ENCODE measurements around the gene HTT. TPM values are rescaled to one million over a fixed set of nuclear protein-coding genes. Genes with fewer than 3 reads are reported as not detected.
"Not testable (repeated sequence)": the region's sequence is repeated elsewhere in the genome, so short reads cannot be mapped to it uniquely, and the experiment has no call there.

HTT gene
- total RNA-seq, 1 donor from 2014 or later = 20.0 TPM

DNA sequence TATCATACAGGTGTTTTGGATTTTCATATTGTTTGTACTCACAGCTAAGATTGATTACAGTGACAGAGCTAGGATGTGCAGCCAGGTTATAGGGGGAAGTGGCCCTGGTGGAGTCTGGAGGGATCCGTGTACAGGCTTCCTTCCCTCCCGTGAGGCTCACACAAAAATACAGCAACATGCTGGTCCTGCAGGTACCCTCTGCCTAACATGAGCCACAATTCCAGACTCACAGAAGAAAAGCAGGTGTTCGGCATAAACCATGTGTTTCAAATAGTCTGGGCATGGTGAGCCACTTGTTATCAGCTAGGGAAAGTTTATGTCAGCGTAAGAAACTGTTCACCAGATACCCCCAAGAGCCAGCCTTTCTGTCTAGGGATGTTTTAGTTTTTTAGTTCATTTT, 82.9 kb downstream of the HTT start:
- DNase-seq = no peak
- peaks cover 18% of the 10 kb centered on the region for H3K9me3 ChIP-seq (replicated peaks)
- TF ChIP-seq, protein P1, sequence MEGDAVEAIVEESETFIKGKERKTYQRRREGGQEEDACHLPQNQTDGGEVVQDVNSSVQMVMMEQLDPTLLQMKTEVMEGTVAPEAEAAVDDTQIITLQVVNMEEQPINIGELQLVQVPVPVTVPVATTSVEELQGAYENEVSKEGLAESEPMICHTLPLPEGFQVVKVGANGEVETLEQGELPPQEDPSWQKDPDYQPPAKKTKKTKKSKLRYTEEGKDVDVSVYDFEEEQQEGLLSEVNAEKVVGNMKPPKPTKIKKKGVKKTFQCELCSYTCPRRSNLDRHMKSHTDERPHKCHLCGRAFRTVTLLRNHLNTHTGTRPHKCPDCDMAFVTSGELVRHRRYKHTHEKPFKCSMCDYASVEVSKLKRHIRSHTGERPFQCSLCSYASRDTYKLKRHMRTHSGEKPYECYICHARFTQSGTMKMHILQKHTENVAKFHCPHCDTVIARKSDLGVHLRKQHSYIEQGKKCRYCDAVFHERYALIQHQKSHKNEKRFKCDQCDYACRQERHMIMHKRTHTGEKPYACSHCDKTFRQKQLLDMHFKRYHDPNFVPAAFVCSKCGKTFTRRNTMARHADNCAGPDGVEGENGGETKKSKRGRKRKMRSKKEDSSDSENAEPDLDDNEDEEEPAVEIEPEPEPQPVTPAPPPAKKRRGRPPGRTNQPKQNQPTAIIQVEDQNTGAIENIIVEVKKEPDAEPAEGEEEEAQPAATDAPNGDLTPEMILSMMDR (IDR thresholded peaks at IDR 0.05; ENCODE audit: borderline replicate concordance) = no peak
- intact Hi-C loops (cut with micrococcal nuclease) = no loop called here
- H3K4me3 ChIP-seq = no peak overlapping the region
- H3K36me3 ChIP-seq = peaks cover 91% of the 10 kb centered on the region
- no peaks in the 10 kb centered on the region for H3K27me3 ChIP-seq (ENCODE audit: low read depth)
- no peak overlapping the region for H3K27ac ChIP-seq (replicated peaks)
- H3K4me1 ChIP-seq = no peaks in the 10 kb centered on the region

DNA sequence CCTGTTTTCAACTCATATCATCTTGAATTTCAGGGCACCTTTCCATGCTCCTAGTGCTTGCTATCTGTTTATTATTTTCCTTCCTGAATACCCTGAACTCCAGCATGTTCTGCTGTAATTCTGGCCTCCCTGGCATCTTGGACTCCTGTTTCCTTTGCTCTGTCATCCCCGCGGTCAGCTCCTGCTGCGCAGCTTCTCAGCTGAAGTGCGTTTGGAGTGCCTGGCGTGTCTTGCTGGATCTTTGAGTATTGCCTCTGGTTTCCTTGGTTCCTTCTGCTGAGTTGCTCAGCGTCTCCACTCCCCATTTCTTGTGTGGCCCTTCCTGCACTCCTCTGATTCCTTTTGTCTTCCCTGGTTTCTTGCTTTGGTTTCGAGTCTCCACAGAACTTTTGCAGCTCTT, 84.4 kb downstream of the HTT start:
- intact Hi-C loops (cut with micrococcal nuclease) = no loop called here
- Histone ChIP-seq H3K36me3 (peaks cover 88% of the 10 kb centered on the region), H3K27me3 (ENCODE audit: low read depth) (no peaks in the 10 kb centered on the region), H3K9me3 (replicated peaks) (peaks cover 25% of the 10 kb centered on the region), H3K4me3 (no peak overlapping the region), H3K27ac (replicated peaks) (no peak overlapping the region), H3K4me1 (no peaks in the 10 kb centered on the region)
- TF ChIP-seq, protein P1 (IDR thresholded peaks at IDR 0.05; ENCODE audit: borderline replicate concordance) = no peak
- DNase-seq = no peak

DNA sequence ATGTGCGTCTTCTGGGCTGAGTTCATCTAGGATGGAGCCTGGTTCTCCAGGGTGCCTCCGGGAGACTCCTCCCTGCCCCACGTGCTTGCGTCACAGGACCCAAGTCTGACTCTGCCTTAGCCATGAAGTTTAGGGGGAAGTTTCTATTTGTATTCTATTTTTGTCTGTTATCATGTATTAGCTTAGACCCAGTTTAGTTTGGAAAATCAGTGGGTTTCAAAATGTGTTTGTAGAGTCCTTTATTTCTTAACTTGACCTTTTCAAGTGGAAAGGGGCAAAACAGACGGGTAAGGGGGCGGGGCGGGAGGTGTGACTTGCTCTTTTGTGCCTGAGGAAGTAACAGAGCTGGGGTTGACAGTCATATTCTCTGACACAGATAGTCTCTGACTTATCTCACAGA, 86.0 kb downstream of the HTT start:
- H3K9me3 ChIP-seq (replicated peaks) = peaks cover 25% of the 10 kb centered on the region
- intact Hi-C loops (cut with micrococcal nuclease) = no loop called here
- peaks cover 72% of the 10 kb centered on the region for H3K36me3 ChIP-seq

DNA sequence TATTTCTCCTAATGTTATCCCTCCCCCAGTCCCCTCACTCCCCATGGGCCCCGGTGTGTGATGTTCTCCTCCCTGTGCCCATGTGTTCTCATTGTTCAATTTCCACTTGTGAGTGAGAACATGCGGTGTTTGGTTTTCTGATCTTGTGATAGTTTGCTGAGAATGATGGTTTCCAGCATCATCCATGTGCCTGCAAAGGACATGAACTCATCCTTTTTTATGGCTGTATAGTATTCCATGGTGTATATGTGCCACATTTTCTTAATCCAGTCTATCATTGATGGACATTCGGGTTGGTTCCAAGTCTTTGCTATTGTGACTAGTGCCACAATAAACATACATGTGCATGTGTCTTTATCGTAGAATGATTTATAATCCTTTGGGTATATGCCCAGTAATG, 86.6 kb downstream of the HTT start:
- peaks cover 25% of the 10 kb centered on the region for H3K9me3 ChIP-seq (replicated peaks)
- H3K4me3 ChIP-seq; DNase-seq; intact Hi-C loops (cut with micrococcal nuclease); H3K4me1 ChIP-seq; H3K27me3 ChIP-seq (ENCODE audit: low read depth); H3K27ac ChIP-seq (replicated peaks): not testable (repeated sequence)
- H3K36me3 ChIP-seq = peaks cover 70% of the 10 kb centered on the region

More for the DNA sequence above, 86.0 kb downstream of the HTT start:
- no peak overlapping the region for H3K4me3 ChIP-seq
- no peak overlapping the region for H3K27ac ChIP-seq (replicated peaks)
- H3K27me3 ChIP-seq (ENCODE audit: low read depth) = no peaks in the 10 kb centered on the region
- no peaks in the 10 kb centered on the region for H3K4me1 ChIP-seq
- TF ChIP-seq, protein P1 (IDR thresholded peaks at IDR 0.05; ENCODE audit: borderline replicate concordance) = no peak
- DNase-seq = no peak

DNA sequence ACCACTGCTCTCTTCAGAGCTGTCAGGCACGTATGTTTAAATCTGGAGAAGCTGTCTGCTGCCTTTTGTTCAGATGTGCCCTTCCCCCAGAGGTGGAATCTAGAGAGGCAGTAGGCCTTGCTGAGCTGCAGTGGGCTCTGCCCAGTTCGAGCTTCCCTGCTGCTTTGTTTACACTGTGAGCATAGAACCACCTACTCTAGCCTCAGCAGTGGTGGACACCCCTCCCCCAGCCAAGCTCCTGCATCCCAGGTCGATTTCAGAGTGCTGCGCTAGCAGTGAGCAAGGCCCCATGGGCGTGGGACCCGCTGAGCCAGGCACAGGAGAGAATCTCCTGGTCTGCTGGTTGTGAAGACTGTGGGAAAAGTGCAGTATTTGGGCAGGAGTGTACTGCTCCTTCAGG, 92.0 kb downstream of the HTT start:
- Histone ChIP-seq H3K9me3 (replicated peaks) (peaks cover 17% of the 10 kb centered on the region), H3K4me1 (peaks cover 14% of the 10 kb centered on the region), H3K36me3 (peaks cover 33% of the 10 kb centered on the region)
- DNase-seq; H3K27ac ChIP-seq (replicated peaks); intact Hi-C loops (cut with micrococcal nuclease); H3K4me3 ChIP-seq; H3K27me3 ChIP-seq (ENCODE audit: low read depth): not testable (repeated sequence)

DNA sequence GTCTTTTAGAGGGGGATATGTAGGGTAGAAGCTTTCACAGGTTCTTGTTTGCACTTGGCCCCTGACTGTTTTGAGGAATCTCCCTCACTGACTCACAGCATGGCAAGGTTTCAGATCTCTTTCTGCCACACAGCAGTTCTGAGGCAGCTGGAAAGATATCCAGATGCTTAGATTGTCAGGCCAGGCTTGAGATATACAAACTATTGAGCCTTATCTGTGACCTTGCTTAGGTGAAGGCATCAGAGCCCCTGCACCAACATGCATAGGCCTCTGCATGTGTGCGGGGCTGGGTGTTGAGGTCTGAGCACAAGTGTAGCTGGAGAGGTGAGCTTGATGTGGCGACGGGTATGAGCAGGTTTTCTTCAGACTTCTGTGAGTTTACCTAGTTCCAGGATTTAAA, 93.5 kb downstream of the HTT start:
- intact Hi-C loops (cut with micrococcal nuclease) = no loop called here
- peaks cover 33% of the 10 kb centered on the region for H3K36me3 ChIP-seq
- H3K9me3 ChIP-seq (replicated peaks) = peaks cover 1% of the 10 kb centered on the region
- H3K27me3 ChIP-seq (ENCODE audit: low read depth) = no peaks in the 10 kb centered on the region
- H3K4me1 ChIP-seq = peaks cover 14% of the 10 kb centered on the region
- no peak overlapping the region for H3K4me3 ChIP-seq
- DNase-seq = no peak
- TF ChIP-seq, protein P1 (IDR thresholded peaks at IDR 0.05; ENCODE audit: borderline replicate concordance) = no peak
- no peak overlapping the region for H3K27ac ChIP-seq (replicated peaks)
